ENCODE data around the gene C5orf15. TPM values are rescaled to one million over a fixed set of nuclear protein-coding genes. Genes with fewer than 3 reads are reported as not detected.
"Not testable (repeated sequence)": the region's sequence is repeated elsewhere in the genome, so short reads cannot be mapped to it uniquely, and the experiment has no call there.

C5orf15 gene
- total RNA-seq, 1 experiment from 2014 or later: 32.2 TPM

GRCh38 chr5:133963493-133964128 lies 4.8 kb downstream of the C5orf15 start:
- no peak for DNase-seq (ENCODE audit: low spot score)

- no peak for DNase-seq (ENCODE audit: low spot score)
Measured at GRCh38 chr5:133962801-133963476, 5.5 kb downstream of the C5orf15 start.

- no peak for DNase-seq (ENCODE audit: low spot score)
Measured at GRCh38 chr5:133962131-133962530, 6.3 kb downstream of the C5orf15 start.

GRCh38 chr5:133959643-133960042 lies 8.8 kb downstream of the C5orf15 start:
- no peak for DNase-seq (ENCODE audit: low spot score)

- DNase-seq (ENCODE audit: low spot score): no peak
Measured at GRCh38 chr5:133957591-133957990, 10.8 kb downstream of the C5orf15 start.

GRCh38 chr5:133957080-133957479 lies 11.3 kb downstream of the C5orf15 start:
- no peak for DNase-seq (ENCODE audit: low spot score)

GRCh38 chr5:133956196-133956595 lies 12.2 kb downstream of the C5orf15 start:
- DNase-seq (ENCODE audit: low spot score): not testable (repeated sequence)

GRCh38 chr5:133953568-133954145 lies 14.8 kb downstream of the C5orf15 start:
- DNase-seq (ENCODE audit: low spot score): no peak

- DNase-seq (ENCODE audit: low spot score): no peak
Measured at GRCh38 chr5:133952729-133953567, 15.5 kb downstream of the C5orf15 start.

- DNase-seq (ENCODE audit: low spot score): no peak
Measured at GRCh38 chr5:133950821-133951612, 17.4 kb downstream of the C5orf15 start.

GRCh38 chr5:133948721-133949120 lies 19.7 kb downstream of the C5orf15 start:
- no peak for DNase-seq (ENCODE audit: low spot score)

GRCh38 chr5:133947431-133947841 lies 21.0 kb downstream of the C5orf15 start:
- DNase-seq (ENCODE audit: low spot score): no peak

GRCh38 chr5:133945568-133945967 lies 22.9 kb downstream of the C5orf15 start:
- no peak for DNase-seq (ENCODE audit: low spot score)

- DNase-seq (ENCODE audit: low spot score): peak; percentile 75
Measured at GRCh38 chr5:133944263-133945185, 23.9 kb downstream of the C5orf15 start.

GRCh38 chr5:133943475-133943817 lies 25.0 kb downstream of the C5orf15 start:
- DNase-seq (ENCODE audit: low spot score): no peak

- no peak for DNase-seq (ENCODE audit: low spot score)
Measured at GRCh38 chr5:133942614-133943474, 25.6 kb downstream of the C5orf15 start.

GRCh38 chr5:133941456-133942196 lies 26.8 kb downstream of the C5orf15 start:
- DNase-seq (ENCODE audit: low spot score): no peak

GRCh38 chr5:133939668-133940067 lies 28.8 kb downstream of the C5orf15 start:
- DNase-seq (ENCODE audit: low spot score): no peak

- DNase-seq (ENCODE audit: low spot score): no peak
Measured at GRCh38 chr5:133938929-133939328, 29.5 kb downstream of the C5orf15 start.

Measured in HT-29 (cell line).